Effector memory CD4-positive, alpha-beta T cell (primary cell): ENCODE results near the gene SLC36A2.
"Not testable (repeated sequence)": the region's sequence is repeated elsewhere in the genome, so short reads cannot be mapped to it uniquely, and the experiment has no call there.

Source experiments
- DNase-seq, 3 donors: peaks; one replicate each; pipeline ENCODE4 v3.0.0-alpha.2; 2020
- H3K27ac ChIP-seq: 2 replicates; pipeline ENCODE4 v1.7.0; 2013; ENCODE audit warnings: mild to moderate bottlenecking, low read length, moderate library complexity; ENCODE audit not compliant: insufficient read depth, poor library complexity, severe bottlenecking
- H3K27me3 ChIP-seq: replicated peaks from 2 replicates; pipeline ENCODE4 v1.7.0; 2013; ENCODE audit warnings: mild to moderate bottlenecking, low read length; ENCODE audit not compliant: insufficient read depth, control insufficient read depth, poor library complexity, severe bottlenecking
- H3K36me3 ChIP-seq: 2 replicates; pipeline ENCODE4 v1.7.0; 2013; ENCODE audit warnings: mild to moderate bottlenecking, low read length, moderate library complexity; ENCODE audit not compliant: control insufficient read depth, insufficient read depth
- H3K4me1 ChIP-seq: 2 replicates; pipeline ENCODE4 v1.7.0; 2013; ENCODE audit warnings: low read length, mild to moderate bottlenecking; ENCODE audit not compliant: control insufficient read depth, insufficient read depth, poor library complexity, severe bottlenecking
- H3K4me3 ChIP-seq: 2 replicates; pipeline ENCODE4 v1.7.0; 2013; ENCODE audit warnings: low read length, low read depth, mild to moderate bottlenecking; ENCODE audit not compliant: insufficient read depth, poor library complexity, severe bottlenecking
- H3K9me3 ChIP-seq: 2 replicates; pipeline ENCODE4 v1.7.0; 2013; ENCODE audit warnings: mild to moderate bottlenecking, low read length, moderate library complexity; ENCODE audit not compliant: control insufficient read depth
- total RNA-seq, 3 donors: gene quantifications; one replicate each; lab custom pipeline; 2026; lab: John Stamatoyannopoulos, UW

SLC36A2 gene
- 0 reads per million in 3 donors for total RNA-seq

GRCh38 chr5:151347369-151347768 lies at the start of gene SLC36A2:
Gene SLC36A2 (minus strand): TSS chr5:151347559. CDS start chr5:151347460, 99 bp downstream.
- DNase-seq, result no peak
- Histone ChIP-seq H3K27ac (no peak within 1 kb of the TSS), H3K4me1 (no peaks in the 10 kb centered on the region), H3K27me3 (peaks cover 7% of the 10 kb centered on the region), H3K4me3 (no peak within 1 kb of the TSS), H3K36me3 (no peaks in the 10 kb centered on the region), H3K9me3 (no peaks in the 10 kb centered on the region)

- Histone ChIP-seq H3K4me3 (no peak overlapping the region), H3K27me3 (no peaks in the 10 kb centered on the region), H3K27ac (no peak overlapping the region), H3K36me3 (no peaks in the 10 kb centered on the region), H3K9me3 (no peaks in the 10 kb centered on the region), H3K4me1 (no peaks in the 10 kb centered on the region)
- DNase-seq, result no peak
These were observed 41.6 kb upstream of the SLC36A2 start for GRCh38 chr5:151388960-151389359.

GRCh38 chr5:151384106-151384505 lies 36.7 kb upstream of the SLC36A2 start:
- Histone ChIP-seq H3K4me1 (no peaks in the 10 kb centered on the region), H3K9me3 (no peaks in the 10 kb centered on the region), H3K27ac (no peak overlapping the region), H3K36me3 (no peaks in the 10 kb centered on the region), H3K4me3 (no peak overlapping the region), H3K27me3 (no peaks in the 10 kb centered on the region)
- DNase-seq, result no peak

- H3K36me3 ChIP-seq, result no peaks in the 10 kb centered on the region
- H3K4me1 ChIP-seq, result no peaks in the 10 kb centered on the region
- H3K9me3 ChIP-seq, result no peaks in the 10 kb centered on the region
- H3K4me3 ChIP-seq, result no peak overlapping the region
- no peak overlapping the region for H3K27ac ChIP-seq
- no peaks in the 10 kb centered on the region for H3K27me3 ChIP-seq
- DNase-seq, result no peak
These were observed 35.7 kb upstream of the SLC36A2 start for GRCh38 chr5:151383011-151383410.

- Histone ChIP-seq H3K27me3 (no peaks in the 10 kb centered on the region), H3K4me3 (no peak overlapping the region), H3K36me3 (no peaks in the 10 kb centered on the region), H3K4me1 (no peaks in the 10 kb centered on the region), H3K27ac (no peak overlapping the region), H3K9me3 (no peaks in the 10 kb centered on the region)
- DNase-seq, result no peak
These were observed 35.2 kb upstream of the SLC36A2 start for GRCh38 chr5:151382576-151382975.

GRCh38 chr5:151381899-151382298 lies 34.5 kb upstream of the SLC36A2 start:
- H3K4me3 ChIP-seq, result no peak overlapping the region
- H3K27ac ChIP-seq, result no peak overlapping the region
- no peaks in the 10 kb centered on the region for H3K4me1 ChIP-seq
- H3K36me3 ChIP-seq, result no peaks in the 10 kb centered on the region
- DNase-seq, result no peak
- no peaks in the 10 kb centered on the region for H3K27me3 ChIP-seq
- H3K9me3 ChIP-seq, result no peaks in the 10 kb centered on the region

GRCh38 chr5:151378616-151379015 lies 31.3 kb upstream of the SLC36A2 start:
- Histone ChIP-seq H3K9me3 (no peaks in the 10 kb centered on the region), H3K27me3 (no peaks in the 10 kb centered on the region), H3K36me3 (no peaks in the 10 kb centered on the region), H3K4me3 (no peak overlapping the region), H3K4me1 (no peaks in the 10 kb centered on the region), H3K27ac (no peak overlapping the region)
- DNase-seq, result no peak

GRCh38 chr5:151374539-151374938 lies 27.2 kb upstream of the SLC36A2 start:
- Histone ChIP-seq H3K27ac (no peak overlapping the region), H3K4me3 (no peak overlapping the region), H3K27me3 (no peaks in the 10 kb centered on the region), H3K4me1 (no peaks in the 10 kb centered on the region), H3K36me3 (no peaks in the 10 kb centered on the region), H3K9me3 (no peaks in the 10 kb centered on the region)
- DNase-seq, result no peak

GRCh38 chr5:151367038-151367437 lies 19.7 kb upstream of the SLC36A2 start:
- not testable (repeated sequence) for H3K27ac ChIP-seq, H3K4me1 ChIP-seq

GRCh38 chr5:151363673-151364072 lies 16.3 kb upstream of the SLC36A2 start:
- Histone ChIP-seq H3K4me1 (no peaks in the 10 kb centered on the region), H3K36me3 (no peaks in the 10 kb centered on the region), H3K27ac (no peak overlapping the region), H3K27me3 (no peaks in the 10 kb centered on the region), H3K4me3 (no peak overlapping the region), H3K9me3 (no peaks in the 10 kb centered on the region)
- DNase-seq, result no peak

More at GRCh38 chr5:151367038-151367437, 19.7 kb upstream of the SLC36A2 start:
- H3K4me3 ChIP-seq, H3K36me3 ChIP-seq, H3K9me3 ChIP-seq, DNase-seq, H3K27me3 ChIP-seq: not testable (repeated sequence)

- Histone ChIP-seq H3K4me1 (no peaks in the 10 kb centered on the region), H3K36me3 (no peaks in the 10 kb centered on the region), H3K27ac (no peak overlapping the region), H3K9me3 (no peaks in the 10 kb centered on the region), H3K27me3 (no peaks in the 10 kb centered on the region), H3K4me3 (no peak overlapping the region)
- no peak for DNase-seq
These were observed 15.6 kb upstream of the SLC36A2 start for GRCh38 chr5:151362970-151363369.
